Measurements from ENCODE around the gene ZNF316.

The ZNF316 gene

GRCh38 chr7:6636741-6637543 lies at the start of gene ZNF316:
ZNF316 (plus strand) TSS chr7:6637318; CDS start chr7:6642410, 5,092 bp downstream.
- H3K4me1 Mint-ChIP-seq: peaks cover 36% of the 10 kb centered on the region
- H3K9me3 Mint-ChIP-seq: peaks cover 4% of the 10 kb centered on the region
- peaks cover 35% of the 10 kb centered on the region for H3K36me3 Mint-ChIP-seq (ENCODE audit: low read depth)
- DNase-seq: peak; percentile 66
- H3K27ac Mint-ChIP-seq: peak within 1 kb of the TSS; percentile 69
- peaks cover 6% of the 10 kb centered on the region for H3K27me3 Mint-ChIP-seq (ENCODE audit: low read depth, poor library complexity)
- H3K4me3 Mint-ChIP-seq: peak within 1 kb of the TSS; percentile 85
- TF ChIP-seq, protein P1, sequence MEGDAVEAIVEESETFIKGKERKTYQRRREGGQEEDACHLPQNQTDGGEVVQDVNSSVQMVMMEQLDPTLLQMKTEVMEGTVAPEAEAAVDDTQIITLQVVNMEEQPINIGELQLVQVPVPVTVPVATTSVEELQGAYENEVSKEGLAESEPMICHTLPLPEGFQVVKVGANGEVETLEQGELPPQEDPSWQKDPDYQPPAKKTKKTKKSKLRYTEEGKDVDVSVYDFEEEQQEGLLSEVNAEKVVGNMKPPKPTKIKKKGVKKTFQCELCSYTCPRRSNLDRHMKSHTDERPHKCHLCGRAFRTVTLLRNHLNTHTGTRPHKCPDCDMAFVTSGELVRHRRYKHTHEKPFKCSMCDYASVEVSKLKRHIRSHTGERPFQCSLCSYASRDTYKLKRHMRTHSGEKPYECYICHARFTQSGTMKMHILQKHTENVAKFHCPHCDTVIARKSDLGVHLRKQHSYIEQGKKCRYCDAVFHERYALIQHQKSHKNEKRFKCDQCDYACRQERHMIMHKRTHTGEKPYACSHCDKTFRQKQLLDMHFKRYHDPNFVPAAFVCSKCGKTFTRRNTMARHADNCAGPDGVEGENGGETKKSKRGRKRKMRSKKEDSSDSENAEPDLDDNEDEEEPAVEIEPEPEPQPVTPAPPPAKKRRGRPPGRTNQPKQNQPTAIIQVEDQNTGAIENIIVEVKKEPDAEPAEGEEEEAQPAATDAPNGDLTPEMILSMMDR (IDR thresholded peaks at IDR 0.05): no peak

DNA sequence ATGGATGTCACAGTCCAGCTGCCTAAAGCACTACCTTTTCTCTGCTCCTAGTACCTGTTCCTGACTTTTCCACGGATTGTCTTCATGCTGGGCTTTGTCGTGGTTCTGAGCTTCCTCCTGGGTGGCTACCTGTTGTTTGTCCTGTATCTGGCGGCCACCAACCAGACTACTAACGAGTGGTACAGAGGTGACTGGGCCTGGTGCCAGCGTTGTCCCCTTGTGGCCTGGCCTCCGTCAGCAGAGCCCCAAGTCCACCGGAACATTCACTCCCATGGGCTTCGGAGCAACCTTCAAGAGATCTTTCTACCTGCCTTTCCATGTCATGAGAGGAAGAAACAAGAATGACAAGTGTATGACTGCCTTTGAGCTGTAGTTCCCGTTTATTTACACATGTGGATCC lies 48.6 kb upstream of the ZNF316 start:
- peaks cover 18% of the 10 kb centered on the region for H3K4me1 Mint-ChIP-seq
- H3K27ac Mint-ChIP-seq: no peak overlapping the region
- peaks cover 53% of the 10 kb centered on the region for H3K36me3 Mint-ChIP-seq (ENCODE audit: low read depth)
- no peak for DNase-seq
- H3K9me3 Mint-ChIP-seq: no peaks in the 10 kb centered on the region
- TF ChIP-seq, protein P1 (IDR thresholded peaks at IDR 0.05): no peak
- peak overlapping the region; percentile 78 for H3K4me3 Mint-ChIP-seq
- H3K27me3 Mint-ChIP-seq (ENCODE audit: low read depth, poor library complexity): no peaks in the 10 kb centered on the region

GRCh38 chr7:6589151-6589828 lies 47.8 kb upstream of the ZNF316 start:
- TF ChIP-seq, protein P1 (IDR thresholded peaks at IDR 0.05): no peak
- no peaks in the 10 kb centered on the region for H3K9me3 Mint-ChIP-seq
- H3K4me3 Mint-ChIP-seq: peak overlapping the region; percentile 78
- peaks cover 54% of the 10 kb centered on the region for H3K36me3 Mint-ChIP-seq (ENCODE audit: low read depth)
- H3K4me1 Mint-ChIP-seq: peaks cover 18% of the 10 kb centered on the region
- H3K27me3 Mint-ChIP-seq (ENCODE audit: low read depth, poor library complexity): no peaks in the 10 kb centered on the region
- H3K27ac Mint-ChIP-seq: peak overlapping the region; percentile 68
- DNase-seq: no peak

GRCh38 chr7:6589829-6590644 lies 47.1 kb upstream of the ZNF316 start, which contains the start of gene INTS15:
INTS15 (plus strand) TSS chr7:6590021; CDS start chr7:6590284, 263 bp downstream.
- Mint-ChIP-seq H3K4me1 (peaks cover 18% of the 10 kb centered on the region), H3K4me3 (peak within 1 kb of the TSS; percentile 91), H3K36me3 (ENCODE audit: low read depth) (peaks cover 51% of the 10 kb centered on the region), H3K27me3 (ENCODE audit: low read depth, poor library complexity) (no peaks in the 10 kb centered on the region), H3K9me3 (no peaks in the 10 kb centered on the region), H3K27ac (peak within 1 kb of the TSS; percentile 68)
- DNase-seq: peak; percentile 89
- TF ChIP-seq, protein P1 (IDR thresholded peaks at IDR 0.05): peak; percentile 35

DNA sequence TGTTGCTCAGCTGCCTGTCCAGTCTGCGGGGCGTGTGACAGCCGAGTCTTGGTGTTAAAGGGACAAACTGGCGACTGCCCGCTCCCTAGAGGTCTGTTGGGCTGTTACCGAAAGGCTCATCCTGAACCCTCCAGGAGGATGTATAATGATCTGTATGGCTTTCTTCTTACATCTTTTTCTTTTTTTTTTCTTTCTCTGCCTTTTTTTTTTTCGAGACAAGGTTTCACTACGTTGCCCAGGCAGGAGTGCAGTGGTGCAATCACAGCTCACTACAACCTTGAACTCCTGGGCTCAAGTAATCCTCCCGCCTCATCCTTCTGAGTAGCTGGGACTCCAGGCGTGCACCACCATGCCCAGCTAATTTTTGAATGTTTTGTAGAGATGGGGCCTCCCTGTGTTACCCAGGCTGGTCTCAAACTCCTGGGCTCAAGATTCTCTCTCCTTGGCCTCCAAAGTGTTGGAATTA lies 46.4 kb upstream of the ZNF316 start:
- TF ChIP-seq, protein P1 (IDR thresholded peaks at IDR 0.05): no peak
- Mint-ChIP-seq H3K27ac (peak overlapping the region; percentile 57), H3K4me3 (peak overlapping the region; percentile 91), H3K4me1 (peaks cover 18% of the 10 kb centered on the region), H3K36me3 (ENCODE audit: low read depth) (peaks cover 54% of the 10 kb centered on the region), H3K9me3 (no peaks in the 10 kb centered on the region), H3K27me3 (ENCODE audit: low read depth, poor library complexity) (no peaks in the 10 kb centered on the region)
- DNase-seq: no peak

Measured in nephron progenitor cell (in vitro differentiated cells).